ENCODE results near the gene RIMS3.
A peak's percentile ranks its signal among the peaks of the same experiment; 100 is the strongest.
"Not testable (repeated sequence)": the region's sequence is repeated elsewhere in the genome, so short reads cannot be mapped to it uniquely, and the experiment has no call there.

Gene RIMS3

DNA sequence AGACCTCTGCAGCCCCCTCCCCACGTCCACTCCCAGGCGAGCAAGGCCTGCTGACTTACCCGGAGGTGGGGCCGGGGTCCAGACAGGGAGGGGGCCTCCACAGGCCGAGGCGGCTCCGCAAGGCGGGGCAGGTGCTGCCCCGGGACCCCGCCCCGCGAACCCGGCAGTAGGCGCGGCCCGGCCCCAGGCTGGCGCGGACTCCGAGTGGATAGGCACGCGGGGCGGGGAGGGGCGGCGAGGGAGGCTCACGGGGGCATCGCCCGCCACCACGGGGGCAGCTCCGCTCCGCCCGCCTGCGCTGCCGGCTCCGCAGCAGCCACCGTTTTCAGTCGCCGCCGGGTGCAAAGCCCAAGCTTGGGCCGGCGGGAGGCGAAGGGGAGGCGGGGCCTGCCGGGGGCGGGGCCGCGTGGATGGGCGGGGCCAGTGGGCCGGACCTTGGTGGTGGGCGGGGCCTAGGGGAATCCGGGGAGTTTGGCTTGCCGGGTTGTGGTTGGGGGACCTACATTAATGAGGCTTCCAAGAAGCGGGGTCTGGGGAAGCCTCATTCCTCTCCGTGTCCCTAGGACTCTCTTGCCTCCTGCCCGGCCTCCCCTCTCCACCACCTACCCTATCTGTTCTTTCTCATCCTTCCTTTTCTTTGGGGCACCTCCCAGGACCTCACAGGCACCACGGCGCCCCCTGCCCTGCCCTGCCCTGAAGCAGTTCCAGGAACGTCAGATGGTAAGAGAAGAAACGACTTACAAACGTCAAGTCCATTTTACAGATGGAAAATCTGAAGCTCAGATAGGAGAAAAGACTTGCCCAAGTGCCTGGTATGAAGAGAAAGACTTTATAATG lies at the start of gene RIMS3:
Gene RIMS3, minus strand, starts transcription at position 348 of the 837 bp plus-strand sequence. CDS start 23,757 bp downstream, outside the sequence.
- peak; percentile 71 to 85 (median 81) for DNase-seq (ENCODE audit: low read depth in 3 of 3)

DNA sequence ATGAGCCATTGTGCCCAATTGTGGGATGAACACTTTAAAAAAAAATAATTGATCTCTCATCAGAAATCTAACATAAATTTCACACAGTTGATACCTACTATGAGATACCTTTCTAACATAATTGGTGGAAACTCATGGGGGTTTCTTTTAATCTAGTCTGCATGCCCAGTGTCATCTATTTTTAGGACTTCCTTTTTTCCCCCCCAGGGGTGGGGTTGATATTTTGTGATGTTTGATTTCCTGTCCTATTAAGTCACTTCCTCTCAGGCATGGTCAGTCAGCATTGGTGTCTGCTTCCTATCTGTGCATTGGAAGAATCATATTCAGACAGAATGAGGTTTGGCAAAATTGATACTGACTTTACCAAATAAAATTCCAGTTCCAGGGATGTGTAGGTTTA lies 47.5 kb upstream of the RIMS3 start:
- DNase-seq (ENCODE audit: low read depth in 3 of 3): no peak

DNA sequence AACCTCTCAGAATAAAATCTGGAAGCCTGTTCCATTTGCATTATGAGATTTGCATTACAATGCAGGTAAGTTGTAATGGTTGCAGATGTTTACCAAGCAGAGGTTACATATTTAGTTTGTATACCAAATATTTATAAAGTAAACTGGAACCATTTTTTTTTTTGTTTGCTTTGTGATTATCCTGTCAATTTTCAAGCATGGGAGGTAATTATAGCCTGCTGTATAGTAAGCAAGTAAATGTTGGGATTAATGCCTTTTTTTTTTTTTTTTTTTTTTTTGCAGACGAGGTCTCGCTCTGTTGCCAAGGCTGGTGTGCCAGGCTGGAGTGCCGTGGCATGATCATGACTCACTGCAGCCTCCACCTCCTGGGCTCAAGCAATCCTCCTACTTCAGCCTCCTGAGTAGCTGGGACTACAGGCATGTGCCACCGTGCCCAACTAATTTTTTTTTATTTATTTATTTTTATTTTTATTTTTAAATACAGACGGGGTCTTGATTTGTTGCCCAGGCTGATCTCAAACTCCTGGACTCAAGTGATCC lies 47.0 kb upstream of the RIMS3 start:
- no peak for DNase-seq (ENCODE audit: low read depth in 3 of 3)

DNA sequence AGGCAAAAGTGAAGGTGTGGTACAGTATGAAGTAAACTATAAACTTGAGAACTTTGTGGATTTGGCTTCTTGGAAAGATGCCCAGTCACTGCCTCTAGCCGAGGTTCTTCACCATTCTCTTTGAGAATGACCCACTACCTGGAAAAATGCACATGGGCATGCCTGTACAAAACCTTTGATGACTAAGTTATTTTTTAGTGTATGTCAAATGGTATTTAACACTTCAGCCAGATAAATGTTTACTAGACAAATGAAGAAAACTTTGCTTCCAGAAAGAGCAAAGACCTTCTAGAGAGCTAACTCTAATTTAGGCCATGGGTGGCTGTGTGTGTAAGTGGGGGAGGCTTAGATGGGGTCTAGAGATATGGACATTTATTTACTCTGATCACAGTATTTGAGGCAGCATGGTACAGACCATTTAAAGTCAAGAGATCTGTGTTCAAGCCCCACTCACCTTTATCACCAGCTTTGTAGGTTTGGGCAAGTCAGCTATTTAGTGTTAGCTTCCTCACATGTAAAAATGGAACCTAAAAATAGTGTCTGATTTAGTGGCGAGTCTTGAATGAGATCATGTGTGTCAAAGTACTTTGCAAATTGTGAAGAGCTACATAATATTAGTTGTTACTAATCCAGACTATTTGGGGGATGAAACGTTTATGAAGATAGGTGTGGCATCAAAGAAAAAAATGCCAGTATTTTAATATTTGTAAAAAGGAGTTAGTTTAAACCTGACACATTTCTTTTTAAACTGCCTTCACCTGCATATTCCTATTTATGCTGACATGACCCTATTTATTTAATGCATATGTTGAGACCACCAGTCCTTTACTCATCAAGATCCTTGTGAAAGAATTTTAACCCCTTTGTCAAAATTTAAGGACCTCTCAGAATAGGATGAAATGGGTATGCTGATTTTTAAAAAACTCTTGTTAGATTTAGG lies 46.3 kb upstream of the RIMS3 start:
- DNase-seq (ENCODE audit: low read depth in 3 of 3): no peak

DNA sequence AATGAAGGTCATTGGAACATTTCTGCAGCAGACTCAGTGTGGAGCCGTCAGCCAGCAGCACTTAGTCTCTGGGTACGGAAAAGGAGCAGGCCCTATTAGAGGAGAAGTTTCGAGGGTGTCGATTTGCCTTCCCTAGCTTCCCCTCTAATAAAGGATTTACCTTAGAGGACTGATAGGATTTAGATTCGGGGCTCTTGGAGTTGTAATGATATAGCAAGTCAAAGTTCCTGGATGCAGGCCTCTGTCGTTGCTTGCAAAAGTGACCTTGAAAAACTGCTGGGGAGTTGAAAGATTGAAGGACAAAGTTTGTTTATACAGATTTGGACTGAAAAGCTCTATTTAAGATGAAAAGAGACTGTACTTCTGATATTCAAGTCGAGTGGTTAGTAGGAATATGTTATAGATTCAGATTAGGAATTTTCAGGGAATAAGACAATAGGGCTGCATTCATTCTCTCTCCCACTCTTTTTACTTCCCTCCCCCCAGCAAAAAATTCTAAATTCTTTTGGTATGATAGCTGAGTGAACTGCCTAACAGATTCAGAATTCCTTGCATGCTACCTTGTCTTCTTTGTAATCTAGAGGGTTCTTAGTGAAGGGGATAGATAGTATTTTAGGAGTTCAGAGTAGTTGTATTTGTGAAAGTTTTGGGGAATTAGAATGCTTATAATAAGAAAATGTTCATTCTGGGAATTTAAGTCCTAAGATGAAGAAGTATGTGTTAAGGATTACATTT lies 45.3 kb upstream of the RIMS3 start:
- DNase-seq (ENCODE audit: low read depth in 3 of 3): no peak

DNA sequence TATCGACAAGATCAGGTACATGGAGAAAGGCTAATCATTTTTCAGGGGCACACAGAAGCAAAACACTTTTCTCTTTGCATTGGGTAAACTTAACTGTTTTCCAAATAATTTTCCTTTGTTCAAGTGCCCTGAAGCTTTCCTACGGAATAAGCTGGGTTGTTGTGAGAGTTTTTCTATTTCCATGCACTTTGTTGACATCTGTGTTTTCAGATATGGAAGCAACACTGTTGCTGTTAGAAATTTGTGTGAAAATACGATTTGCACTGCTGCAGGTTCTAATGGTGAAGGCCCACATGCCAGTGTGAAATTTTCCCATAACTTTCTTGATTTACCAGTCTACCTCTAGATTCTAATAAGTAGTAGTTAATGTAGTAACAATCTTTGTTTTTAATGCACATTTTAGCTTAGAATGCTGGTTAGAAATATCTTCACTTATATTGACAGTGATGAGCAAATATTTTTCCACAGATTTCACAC lies 44.4 kb upstream of the RIMS3 start:
- no peak for DNase-seq (ENCODE audit: low read depth in 3 of 3)

DNA sequence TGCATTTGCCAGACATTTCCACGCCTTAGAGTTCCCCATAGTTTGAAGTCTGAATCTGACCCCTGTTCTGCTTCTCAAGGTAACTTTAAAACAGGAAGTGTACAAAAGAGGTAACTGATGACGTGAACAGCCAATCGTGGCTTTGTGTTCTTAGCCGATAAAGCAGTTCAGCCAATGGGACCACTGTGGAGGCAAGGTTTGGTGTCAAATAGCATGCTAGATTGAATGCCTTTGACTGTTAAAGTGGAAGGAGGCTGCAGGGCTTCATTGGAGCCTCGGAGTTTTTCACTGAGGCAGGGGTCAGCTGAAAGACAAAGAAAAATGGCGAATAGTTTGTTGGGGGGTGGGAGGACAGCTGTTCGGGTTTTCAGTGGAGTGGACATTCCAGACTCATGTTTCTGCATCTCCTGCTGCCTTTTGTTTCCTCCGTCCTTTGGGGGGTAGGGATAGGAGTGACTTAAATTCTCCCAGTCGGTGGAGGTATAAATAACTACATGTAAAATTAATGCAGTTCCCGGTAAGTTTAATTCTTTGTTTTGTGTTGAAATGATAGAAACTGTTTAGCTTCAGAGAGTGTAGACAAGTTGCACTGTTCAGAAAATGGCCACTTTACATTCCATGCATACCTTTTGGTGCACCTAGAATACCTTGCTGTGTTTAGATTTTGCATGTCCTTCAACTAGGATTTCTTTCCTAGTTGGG lies 43.8 kb upstream of the RIMS3 start:
- DNase-seq (ENCODE audit: low read depth in 3 of 3): peak; percentile 30 to 51 (median 33)

DNA sequence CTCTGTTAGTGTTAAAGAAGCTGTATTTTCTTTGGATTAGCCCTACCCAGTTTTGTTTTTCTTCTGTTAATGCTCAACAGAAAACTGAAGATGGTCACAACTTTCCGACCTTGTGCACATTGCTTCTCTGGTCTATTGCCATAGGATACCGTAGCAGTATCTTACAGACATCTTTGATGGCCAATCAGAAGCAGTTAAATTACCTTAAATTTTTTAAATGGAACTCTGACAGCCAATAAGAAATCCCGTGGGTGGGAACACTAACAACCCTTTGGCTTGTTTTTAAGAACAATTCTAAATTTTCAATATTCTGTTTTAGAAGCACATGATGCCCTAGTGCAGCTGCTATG lies 43.2 kb upstream of the RIMS3 start:
- DNase-seq (ENCODE audit: low read depth in 3 of 3): no peak

DNA sequence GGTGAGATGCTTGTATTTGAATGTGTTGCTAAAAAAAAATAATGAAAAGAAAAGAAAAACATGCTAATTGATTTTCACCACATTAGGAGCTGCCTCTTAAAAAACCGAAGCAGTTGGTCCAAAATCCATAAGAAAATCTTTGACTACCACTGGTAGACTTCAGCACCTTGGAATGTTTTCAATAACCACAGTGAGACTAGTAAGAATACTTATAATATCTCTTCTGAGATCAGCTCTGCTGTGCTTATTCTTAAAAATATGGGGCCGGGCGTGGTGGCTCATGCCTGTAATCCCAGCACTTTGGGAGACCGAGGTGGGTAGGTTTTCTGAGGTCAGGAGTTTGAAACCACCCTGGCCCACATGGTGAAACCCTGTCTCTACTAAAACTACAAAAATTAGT lies 41.1 kb upstream of the RIMS3 start:
- DNase-seq (ENCODE audit: low read depth in 3 of 3): no peak

DNA sequence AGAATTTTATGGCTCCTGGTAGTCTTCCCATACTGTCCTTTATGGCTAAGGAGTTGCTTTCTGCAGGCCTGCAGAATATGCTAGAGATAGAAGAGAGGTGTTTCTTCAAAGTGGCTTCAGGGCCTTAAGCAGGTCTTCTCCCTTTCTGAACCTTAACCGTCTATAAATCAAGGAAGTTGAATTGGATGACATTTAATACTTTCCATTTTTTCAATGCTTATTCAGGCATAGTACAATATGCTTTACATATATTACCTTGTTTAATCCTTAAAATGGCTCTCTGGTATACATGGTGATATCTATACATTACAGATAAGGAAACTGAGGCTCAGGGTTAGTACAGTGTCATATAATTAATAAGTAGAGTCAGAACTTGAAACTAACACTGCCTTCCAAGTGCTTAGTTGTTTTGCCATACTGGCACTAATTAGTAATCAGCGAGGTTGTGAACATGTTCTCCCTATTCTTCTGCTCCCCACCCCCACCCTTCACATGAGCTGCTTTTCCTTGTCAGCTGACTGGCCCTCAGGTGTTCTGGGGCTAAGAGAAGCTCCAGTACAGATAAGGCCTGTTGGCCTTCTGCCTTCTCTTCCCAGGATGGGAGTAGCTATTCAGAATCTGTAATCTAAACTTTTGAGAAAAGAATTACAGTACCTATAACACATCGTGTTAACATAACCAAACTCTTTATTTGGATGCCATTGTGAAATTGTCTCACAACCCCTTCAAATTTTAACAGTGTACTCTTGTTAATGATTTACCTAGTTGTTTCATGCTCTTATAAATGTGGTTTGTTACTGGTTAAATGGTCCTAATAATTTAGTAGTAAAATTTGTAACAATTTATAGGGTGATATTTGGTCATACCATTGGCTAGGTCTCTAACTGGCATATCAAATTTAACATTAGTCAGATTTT lies 39.6 kb upstream of the RIMS3 start:
- no peak for DNase-seq (ENCODE audit: low read depth in 3 of 3)

DNA sequence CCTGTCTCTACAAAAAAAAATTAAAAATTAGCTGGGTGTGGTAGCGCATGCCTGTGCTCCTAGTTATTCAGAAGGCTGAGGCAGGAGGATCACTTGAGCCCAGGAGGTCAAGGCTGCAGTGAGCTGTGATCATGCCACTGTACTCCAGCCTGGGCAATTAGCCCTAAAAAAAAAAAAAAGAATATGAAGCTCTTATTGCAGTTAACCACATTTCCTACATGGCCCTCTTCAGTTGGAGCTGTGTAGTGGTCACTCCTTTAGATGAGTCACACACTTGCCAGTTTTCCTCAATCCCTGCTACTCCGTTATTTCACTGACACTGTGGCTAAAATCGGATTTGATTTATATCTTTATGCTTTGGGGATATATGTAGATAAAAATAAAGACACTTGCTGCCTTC lies 37.8 kb upstream of the RIMS3 start:
- DNase-seq (ENCODE audit: low read depth in 3 of 3): no peak

DNA sequence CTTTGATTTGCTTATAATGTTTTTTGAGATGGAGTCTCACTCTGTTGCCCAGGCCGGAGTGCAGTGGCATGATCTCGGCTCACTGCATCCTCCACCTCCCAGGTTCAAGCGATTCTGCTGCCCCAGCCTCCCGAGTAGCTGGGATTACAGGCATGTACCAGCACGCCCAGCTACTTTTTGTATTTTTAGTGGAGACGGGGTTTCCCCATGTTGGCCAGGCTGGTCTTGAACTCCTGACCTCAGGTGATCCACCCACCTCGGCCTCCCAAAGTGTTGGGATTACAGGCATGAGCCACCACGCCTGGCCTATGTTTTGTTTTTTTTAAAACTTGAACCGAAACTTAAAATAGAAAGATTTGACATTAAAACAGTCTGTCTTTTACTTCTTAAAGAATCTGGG lies 37.3 kb upstream of the RIMS3 start:
- DNase-seq (ENCODE audit: low read depth in 3 of 3): not testable (repeated sequence)

DNA sequence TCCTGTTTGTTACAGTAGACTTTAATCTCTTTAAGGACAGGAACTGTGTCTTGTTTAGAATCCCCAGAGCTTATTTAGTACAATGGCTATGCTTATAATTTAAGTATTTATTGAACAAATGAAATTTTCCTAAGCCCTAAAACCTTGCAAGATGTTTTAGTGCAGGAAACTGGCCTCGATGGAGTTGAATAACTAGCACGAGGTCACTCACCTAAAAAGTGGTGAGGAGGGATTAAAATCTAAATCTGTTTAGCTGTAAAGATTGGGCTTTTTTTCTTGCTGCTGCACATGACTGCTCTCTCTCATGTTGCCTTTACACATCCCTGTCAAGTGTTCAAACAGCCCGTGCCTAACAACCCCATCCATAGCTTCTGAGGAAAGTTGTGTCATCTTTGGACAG lies 36.2 kb upstream of the RIMS3 start:
- no peak for DNase-seq (ENCODE audit: low read depth in 3 of 3)

DNA sequence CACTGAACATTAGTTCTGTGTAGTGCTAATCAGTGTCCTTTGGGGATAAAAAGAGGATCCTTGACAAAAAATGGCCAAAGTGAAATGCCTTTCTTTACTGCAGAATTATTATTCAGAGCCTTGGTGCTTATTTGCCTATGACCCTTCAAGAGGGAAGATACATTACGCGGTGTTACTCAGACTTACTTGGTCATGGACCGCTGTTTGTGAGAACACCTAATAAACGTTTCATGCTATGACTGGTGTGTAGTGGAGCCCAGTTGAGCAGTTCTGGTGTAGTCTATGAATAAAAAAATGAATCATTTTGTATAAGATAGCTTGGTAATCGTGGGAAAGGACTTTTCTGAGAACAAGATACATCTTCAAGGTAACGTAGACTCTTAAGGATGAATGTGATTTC lies 34.3 kb upstream of the RIMS3 start:
- no peak for DNase-seq (ENCODE audit: low read depth in 3 of 3)

DNA sequence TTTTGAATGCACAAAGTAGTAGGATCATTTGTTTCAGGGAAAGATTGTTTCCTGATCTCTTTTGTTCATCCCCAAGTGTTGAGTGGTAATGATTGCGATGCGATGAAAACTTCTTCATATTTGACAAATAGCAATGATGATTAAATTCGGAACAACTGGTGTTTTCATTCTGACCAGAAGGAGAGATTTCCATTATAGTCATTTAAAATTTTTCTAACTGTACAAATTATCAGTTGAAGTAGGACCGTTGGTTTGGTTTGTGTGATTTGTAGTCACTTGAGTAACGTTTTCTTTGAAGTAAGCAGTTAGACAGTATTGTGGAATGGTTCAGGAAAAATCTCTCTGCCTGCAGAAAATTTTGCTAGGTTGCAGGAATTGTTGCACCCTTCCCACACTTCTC lies 32.0 kb upstream of the RIMS3 start:
- no peak for DNase-seq (ENCODE audit: low read depth in 3 of 3)

DNA sequence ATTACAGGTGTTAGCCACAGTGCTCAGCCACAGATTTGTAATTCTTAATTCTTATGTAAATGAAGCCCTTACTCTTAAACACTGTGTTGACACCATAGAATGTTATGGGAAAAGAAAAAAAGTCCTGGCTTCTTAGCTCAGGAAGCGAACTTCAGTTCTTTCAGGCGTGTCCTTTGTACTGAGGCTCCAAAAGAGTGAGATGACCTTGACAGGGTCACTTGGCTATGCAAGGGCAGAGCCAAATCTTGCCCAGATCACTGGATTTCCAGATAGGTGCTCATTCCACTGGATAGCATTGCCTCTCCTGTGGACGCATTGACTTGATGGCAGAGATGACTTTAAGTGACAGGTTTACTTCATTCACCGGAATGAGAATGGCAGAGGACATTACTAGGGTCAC lies 30.8 kb upstream of the RIMS3 start:
- DNase-seq (ENCODE audit: low read depth in 3 of 3): no peak

DNA sequence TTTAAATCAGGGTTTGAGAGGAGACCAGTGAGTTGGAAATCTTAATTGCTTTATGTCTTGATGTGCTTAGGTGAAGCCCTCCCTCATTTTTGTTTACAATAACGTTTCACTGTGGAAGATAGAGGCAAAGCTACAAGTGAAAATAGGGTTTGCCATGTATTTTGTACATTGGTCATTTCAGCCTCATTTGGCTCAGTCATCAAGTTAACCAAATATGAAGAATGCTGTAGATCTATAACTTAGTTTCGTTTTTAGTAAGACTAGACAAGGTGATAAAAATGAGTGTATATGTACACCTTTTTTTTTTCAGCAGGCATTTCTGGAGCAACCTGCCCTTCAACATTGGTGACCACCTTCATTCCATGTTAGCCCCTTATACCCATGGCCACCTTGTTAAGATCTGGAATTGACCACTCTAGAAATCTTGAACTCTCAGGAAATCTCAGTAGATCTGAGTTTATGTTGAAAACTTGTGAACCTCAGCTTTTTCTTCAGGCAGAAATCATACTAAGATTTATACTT lies 28.9 kb upstream of the RIMS3 start:
- DNase-seq (ENCODE audit: low read depth in 3 of 3): no peak

DNA sequence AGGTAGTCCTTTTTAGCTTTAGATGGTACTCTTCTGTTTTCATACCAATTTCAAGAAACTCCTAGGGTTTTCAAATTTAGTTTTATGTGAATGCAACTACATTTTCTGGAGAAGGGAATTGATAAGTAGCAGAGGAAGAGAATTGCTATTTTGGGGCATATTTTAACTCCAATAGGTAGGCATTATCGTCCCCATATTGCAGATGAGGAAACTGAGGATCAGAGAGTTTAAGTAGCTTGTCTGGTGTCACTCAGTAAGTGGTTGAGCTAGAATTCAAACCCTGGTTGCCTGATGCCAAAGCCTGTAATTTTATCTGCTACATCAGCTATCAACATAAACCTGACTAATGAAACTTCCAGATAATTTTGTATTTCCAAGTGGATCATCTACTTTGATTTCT lies 27.9 kb upstream of the RIMS3 start:
- DNase-seq (ENCODE audit: low read depth in 3 of 3): no peak

DNA sequence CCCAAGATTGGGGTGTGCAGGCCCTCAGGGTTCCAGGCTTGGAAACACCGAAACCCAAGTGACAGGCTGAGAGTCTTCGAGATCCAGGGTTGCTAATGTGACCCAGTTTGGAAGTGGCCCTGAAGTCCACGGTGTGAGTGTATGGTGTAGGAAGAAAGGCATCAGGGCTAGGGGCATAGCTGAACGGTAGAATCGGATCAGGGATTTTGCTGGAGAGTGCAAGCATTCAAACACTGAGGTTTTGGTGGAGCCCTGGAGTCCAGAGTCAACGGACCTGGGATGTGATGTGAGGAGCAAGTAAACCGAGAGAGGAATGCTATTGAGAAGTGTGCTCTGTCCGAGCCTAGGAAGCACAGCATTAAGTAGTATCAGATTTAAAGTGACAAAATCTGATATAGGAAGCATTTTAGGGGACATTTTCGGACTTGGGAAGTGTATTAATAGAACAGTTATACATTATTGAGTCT lies 27.0 kb upstream of the RIMS3 start:
- no peak for DNase-seq (ENCODE audit: low read depth in 3 of 3)
